ENCODE results near the gene BRI3.

BRI3 gene

DNA sequence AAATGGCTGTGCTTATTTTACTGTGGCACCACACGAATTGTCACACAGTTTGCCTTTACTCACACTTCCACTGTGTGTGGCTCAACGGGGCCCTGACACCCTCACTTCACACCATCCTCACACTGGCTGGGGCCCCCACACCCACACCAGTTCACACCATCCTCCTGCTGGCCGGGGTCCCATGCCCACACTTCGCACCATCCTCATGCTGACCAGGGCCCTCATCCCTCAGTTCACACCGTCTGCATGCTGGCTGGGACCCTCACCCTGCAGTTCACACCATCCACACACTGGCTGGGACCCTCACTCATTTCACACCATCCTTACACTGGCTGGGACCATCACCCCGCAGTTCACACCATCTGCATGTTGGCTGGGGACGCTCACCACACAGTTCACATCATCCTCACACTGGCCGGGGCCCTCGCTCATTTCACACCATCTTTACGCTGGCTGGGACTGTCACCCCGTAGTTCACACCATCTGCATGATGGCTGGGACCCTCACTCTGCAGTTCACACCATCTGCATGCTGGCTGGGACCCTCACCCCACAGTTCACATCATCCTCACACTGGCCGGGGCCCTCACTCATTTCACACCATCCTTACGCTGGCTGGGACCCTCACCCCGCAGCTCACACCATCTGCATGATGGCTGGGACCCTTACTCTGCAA, 36.0 kb downstream of the BRI3 start:
- no peak overlapping the region for H3K27ac ChIP-seq (ENCODE audit: low read depth, low read length, poor library complexity, severe bottlenecking)
- H3K27me3 ChIP-seq (ENCODE audit: insufficient read depth, low read length), result peaks cover 9% of the 10 kb centered on the region; the same call in 1 of the 2 replicates
- H3K4me2 ChIP-seq (ENCODE audit: low read length), result no peak overlapping the region
- no peak overlapping the region for H2AFZ ChIP-seq (ENCODE audit: low read length)
- H4K20me1 ChIP-seq (ENCODE audit: insufficient read depth, low read length), result no peaks in the 10 kb centered on the region
- H3F3A ChIP-seq (ENCODE audit: insufficient read depth, low read length), result no peaks in the 10 kb centered on the region
- TF ChIP-seq, protein P1, sequence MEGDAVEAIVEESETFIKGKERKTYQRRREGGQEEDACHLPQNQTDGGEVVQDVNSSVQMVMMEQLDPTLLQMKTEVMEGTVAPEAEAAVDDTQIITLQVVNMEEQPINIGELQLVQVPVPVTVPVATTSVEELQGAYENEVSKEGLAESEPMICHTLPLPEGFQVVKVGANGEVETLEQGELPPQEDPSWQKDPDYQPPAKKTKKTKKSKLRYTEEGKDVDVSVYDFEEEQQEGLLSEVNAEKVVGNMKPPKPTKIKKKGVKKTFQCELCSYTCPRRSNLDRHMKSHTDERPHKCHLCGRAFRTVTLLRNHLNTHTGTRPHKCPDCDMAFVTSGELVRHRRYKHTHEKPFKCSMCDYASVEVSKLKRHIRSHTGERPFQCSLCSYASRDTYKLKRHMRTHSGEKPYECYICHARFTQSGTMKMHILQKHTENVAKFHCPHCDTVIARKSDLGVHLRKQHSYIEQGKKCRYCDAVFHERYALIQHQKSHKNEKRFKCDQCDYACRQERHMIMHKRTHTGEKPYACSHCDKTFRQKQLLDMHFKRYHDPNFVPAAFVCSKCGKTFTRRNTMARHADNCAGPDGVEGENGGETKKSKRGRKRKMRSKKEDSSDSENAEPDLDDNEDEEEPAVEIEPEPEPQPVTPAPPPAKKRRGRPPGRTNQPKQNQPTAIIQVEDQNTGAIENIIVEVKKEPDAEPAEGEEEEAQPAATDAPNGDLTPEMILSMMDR (IDR thresholded peaks at IDR 0.05; ENCODE audit: low read length), result no peak
- TF ChIP-seq EZH2 (IDR thresholded peaks at IDR 0.05; ENCODE audit: borderline replicate concordance, low read length), result no peak
- no peaks in the 10 kb centered on the region for H3K79me2 ChIP-seq (ENCODE audit: insufficient read depth, low read length)
- H3K9ac ChIP-seq (ENCODE audit: low read length), result no peak overlapping the region
- H3K9me3 ChIP-seq (ENCODE audit: low read length), result 0 out of 2 replicates have a peak, but pooled peaks cover 4% of the 10 kb centered on the region
- no peak overlapping the region for H3K4me3 ChIP-seq (ENCODE audit: low read depth, low read length, poor library complexity, severe bottlenecking)
- no peaks in the 10 kb centered on the region for H3K36me3 ChIP-seq (ENCODE audit: insufficient read depth, low read length)
- H3K4me1 ChIP-seq (ENCODE audit: insufficient read depth, low read length, severe bottlenecking), result no peaks in the 10 kb centered on the region
- no peaks in the 10 kb centered on the region for H3K9me2 ChIP-seq (ENCODE audit: low read depth, low read length)

DNA sequence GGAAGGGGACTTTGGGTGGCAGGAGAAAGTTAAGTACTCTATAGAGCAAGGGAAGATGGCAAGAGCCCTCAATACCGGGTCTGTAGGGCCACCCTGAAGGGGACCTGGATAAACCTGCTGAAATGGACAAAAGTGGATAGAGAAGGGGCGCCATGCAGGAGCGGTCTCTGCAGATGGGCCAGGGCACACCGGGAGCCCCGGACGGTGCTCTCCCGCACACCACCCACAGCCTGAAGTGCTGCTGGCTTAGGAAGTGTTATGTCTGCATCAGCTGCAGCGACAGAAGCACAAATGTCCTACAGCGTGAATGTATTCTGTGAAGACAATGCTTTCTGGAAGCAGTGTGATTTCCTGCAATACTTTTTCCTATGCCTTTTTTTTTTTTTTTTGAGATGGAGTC, 37.7 kb downstream of the BRI3 start:
- no peak overlapping the region for H3K4me2 ChIP-seq (ENCODE audit: low read length)
- H3K4me3 ChIP-seq (ENCODE audit: low read depth, low read length, poor library complexity, severe bottlenecking), result no peak overlapping the region
- no peaks in the 10 kb centered on the region for H3K9me2 ChIP-seq (ENCODE audit: low read depth, low read length)
- no peak overlapping the region for H2AFZ ChIP-seq (ENCODE audit: low read length)
- H3K9me3 ChIP-seq (ENCODE audit: low read length), result 0 out of 2 replicates have a peak, but pooled peaks cover 4% of the 10 kb centered on the region
- TF ChIP-seq, protein P1 (IDR thresholded peaks at IDR 0.05; ENCODE audit: low read length), result no peak
- no peak for TF ChIP-seq EZH2 (IDR thresholded peaks at IDR 0.05; ENCODE audit: borderline replicate concordance, low read length)
- H3K36me3 ChIP-seq (ENCODE audit: insufficient read depth, low read length), result no peaks in the 10 kb centered on the region
- no peaks in the 10 kb centered on the region for H3F3A ChIP-seq (ENCODE audit: insufficient read depth, low read length)
- H3K4me1 ChIP-seq (ENCODE audit: insufficient read depth, low read length, severe bottlenecking), result no peaks in the 10 kb centered on the region
- H3K27me3 ChIP-seq (ENCODE audit: insufficient read depth, low read length), result peaks cover 9% of the 10 kb centered on the region; the same call in 1 of the 2 replicates
- H3K9ac ChIP-seq (ENCODE audit: low read length), result no peak overlapping the region
- H4K20me1 ChIP-seq (ENCODE audit: insufficient read depth, low read length), result no peaks in the 10 kb centered on the region
- no peak overlapping the region for H3K27ac ChIP-seq (ENCODE audit: low read depth, low read length, poor library complexity, severe bottlenecking)
- no peaks in the 10 kb centered on the region for H3K79me2 ChIP-seq (ENCODE audit: insufficient read depth, low read length)

DNA sequence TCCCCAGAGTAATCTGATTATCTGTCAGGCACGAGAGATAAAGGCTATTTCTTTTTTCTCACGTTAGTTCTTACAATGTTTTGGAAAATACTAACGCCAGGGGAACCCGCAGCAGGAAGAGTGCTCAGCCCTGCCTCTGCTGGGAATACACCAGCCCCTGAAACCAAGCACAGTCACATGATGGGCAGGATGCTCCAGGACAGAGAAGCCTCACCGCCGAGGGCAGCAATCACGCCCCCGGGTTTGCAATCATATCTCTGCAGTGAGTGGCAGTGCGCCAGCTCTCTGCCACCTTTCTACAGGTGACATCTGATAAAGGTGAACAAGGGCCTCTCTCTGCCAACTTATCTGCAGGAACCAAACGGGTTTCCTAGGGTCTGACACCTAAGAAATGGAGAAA, 39.8 kb downstream of the BRI3 start:
- peaks cover 14% of the 10 kb centered on the region; the same call in 1 of the 2 replicates for H3K27me3 ChIP-seq (ENCODE audit: insufficient read depth, low read length)

More for the DNA sequence above, 39.8 kb downstream of the BRI3 start:
- no peaks in the 10 kb centered on the region for H3K36me3 ChIP-seq (ENCODE audit: insufficient read depth, low read length)
- H3K4me2 ChIP-seq (ENCODE audit: low read length), result no peak overlapping the region
- TF ChIP-seq, protein P1 (IDR thresholded peaks at IDR 0.05; ENCODE audit: low read length), result no peak
- TF ChIP-seq EZH2 (IDR thresholded peaks at IDR 0.05; ENCODE audit: borderline replicate concordance, low read length), result no peak
- no peaks in the 10 kb centered on the region for H3F3A ChIP-seq (ENCODE audit: insufficient read depth, low read length)
- H2AFZ ChIP-seq (ENCODE audit: low read length), result no peak overlapping the region
- H3K79me2 ChIP-seq (ENCODE audit: insufficient read depth, low read length), result no peaks in the 10 kb centered on the region
- no peak overlapping the region for H3K27ac ChIP-seq (ENCODE audit: low read depth, low read length, poor library complexity, severe bottlenecking)
- H3K9me3 ChIP-seq (ENCODE audit: low read length), result 0 out of 2 replicates have a peak, but pooled peaks cover under 1% of the 10 kb centered on the region
- H3K9me2 ChIP-seq (ENCODE audit: low read depth, low read length), result no peaks in the 10 kb centered on the region
- H3K4me1 ChIP-seq (ENCODE audit: insufficient read depth, low read length, severe bottlenecking), result no peaks in the 10 kb centered on the region
- no peak overlapping the region for H3K4me3 ChIP-seq (ENCODE audit: low read depth, low read length, poor library complexity, severe bottlenecking)
- no peak overlapping the region for H3K9ac ChIP-seq (ENCODE audit: low read length)
- no peaks in the 10 kb centered on the region for H4K20me1 ChIP-seq (ENCODE audit: insufficient read depth, low read length)

All from OCI-LY1 (cell line).